CD4-positive, alpha-beta T cell treated with Interleukin-1 beta for 1 hour (primary cell): ENCODE measurements around the gene OR2K2.
"Not testable (repeated sequence)": the region's sequence is repeated elsewhere in the genome, so short reads cannot be mapped to it uniquely, and the experiment has no call there.

ENCODE experiments used
- DNase-seq, 2 donors: peaks; one replicate each; pipeline ENCODE4 v3.0.0-alpha.2; 2020 to 2022

The OR2K2 gene, protein sequence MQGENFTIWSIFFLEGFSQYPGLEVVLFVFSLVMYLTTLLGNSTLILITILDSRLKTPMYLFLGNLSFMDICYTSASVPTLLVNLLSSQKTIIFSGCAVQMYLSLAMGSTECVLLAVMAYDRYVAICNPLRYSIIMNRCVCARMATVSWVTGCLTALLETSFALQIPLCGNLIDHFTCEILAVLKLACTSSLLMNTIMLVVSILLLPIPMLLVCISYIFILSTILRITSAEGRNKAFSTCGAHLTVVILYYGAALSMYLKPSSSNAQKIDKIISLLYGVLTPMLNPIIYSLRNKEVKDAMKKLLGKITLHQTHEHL

DNA sequence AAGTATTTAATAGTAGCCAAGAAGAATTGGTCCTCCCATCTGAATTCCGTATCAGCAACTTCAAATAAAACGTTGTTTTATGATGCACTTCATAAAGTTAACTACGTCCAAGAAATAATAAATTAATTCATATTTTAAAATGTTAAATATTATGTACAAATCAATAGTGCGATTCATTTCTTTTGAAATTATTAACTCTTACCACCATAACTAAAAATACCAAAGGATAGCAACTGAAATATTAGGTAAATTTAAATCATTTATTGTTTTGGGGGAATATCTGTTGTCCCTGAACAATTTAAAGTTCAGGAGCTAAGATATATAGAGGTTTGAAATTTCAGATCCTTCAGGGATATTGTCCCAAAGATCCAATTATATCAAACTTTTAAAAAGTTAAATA lies at the start of gene OR2K2:
OR2K2 (minus strand) TSS at position 101 of the 400 bp plus-strand sequence. CDS start 1,791 bp downstream, outside the sequence.
- no peak for DNase-seq

DNA sequence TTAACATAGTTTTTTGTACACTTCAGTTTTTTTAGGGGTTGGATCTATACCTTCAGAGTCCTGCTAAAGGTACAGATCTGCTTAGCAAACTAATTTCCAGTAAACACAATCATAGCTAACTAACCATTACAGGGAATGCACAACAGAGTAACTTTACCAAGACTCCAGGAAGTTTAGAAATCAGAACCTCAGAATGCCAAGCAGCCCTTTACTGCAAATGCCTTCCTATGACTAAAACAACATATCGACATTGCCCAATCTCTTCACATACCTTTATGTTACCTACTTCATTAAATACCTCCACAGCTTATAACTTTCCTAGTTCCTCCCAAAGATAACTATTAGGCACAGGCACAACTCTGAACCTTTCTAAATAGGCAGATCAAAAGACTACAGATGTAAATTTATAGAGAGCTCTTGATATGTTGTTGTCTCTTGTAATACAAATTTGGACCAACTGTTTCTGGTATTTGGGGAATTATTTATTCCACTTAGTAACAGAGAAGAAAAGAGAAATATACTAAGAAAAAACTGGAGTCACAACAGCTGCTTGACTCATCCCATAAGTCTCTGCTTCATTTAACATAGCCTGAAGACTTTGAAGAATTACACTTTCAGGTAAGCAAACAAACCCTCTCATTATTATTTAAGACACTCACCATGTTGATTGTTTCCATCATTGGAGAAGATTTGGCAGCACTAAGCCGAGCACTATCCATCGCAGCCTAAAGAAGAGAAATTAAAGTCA lies 46.0 kb upstream of the OR2K2 start:
- DNase-seq, result no peak

DNA sequence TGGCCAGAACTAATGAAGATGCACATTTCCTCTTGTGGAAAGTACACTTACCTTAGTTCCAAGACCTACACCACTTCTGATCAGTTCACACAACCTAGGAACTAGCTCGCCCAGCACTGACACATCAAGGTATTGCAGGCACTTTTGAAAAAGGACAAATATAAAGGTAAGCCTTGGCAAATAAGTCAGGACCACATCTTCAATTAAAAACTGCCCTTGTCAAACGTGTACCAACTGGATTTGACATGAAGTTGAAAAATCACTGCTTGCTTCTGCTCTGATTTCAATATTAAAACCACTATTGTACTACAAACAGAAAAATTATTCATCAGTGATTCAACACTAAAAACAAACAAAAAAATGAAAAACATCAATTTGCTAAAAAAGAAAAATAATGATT lies 45.0 kb upstream of the OR2K2 start:
- DNase-seq, result no peak

DNA sequence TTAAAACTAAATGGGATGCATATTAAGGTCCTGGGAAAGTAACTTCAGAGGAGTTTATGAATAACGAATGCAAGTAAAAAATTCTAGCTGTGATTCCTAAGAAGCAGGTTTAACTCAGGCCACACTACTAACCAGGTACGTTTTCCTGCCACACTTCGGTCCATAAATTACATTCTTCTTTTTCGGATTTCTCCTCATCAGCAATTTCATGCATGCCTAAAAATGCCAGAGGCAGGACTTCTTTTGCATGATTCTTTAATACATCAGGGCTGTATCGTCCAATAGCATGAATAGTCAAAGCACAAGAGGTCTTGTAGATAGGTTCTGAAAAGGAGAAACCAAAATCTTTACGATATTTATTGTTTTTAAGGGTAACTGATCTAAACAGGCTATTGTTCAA lies 42.3 kb upstream of the OR2K2 start:
- DNase-seq, result no peak

DNA sequence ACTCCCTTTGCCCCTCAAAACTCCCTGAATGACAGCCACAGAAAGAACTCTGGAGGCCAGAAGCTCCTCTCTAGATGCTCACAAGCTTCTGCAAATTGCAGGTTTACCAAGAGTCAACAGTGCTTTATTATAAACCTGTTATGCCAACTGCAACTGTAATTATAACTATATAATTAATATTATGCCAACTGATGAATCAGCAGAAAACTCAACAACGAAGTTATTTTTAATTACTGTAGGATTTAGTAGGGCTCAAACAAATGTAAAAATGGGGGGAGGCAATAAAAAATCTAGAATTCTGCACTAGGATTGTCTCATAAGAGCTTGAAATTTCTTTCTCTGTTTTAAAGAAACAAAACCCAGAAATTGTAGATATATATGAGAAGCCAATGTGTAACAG lies 37.0 kb upstream of the OR2K2 start:
- DNase-seq, result no peak

DNA sequence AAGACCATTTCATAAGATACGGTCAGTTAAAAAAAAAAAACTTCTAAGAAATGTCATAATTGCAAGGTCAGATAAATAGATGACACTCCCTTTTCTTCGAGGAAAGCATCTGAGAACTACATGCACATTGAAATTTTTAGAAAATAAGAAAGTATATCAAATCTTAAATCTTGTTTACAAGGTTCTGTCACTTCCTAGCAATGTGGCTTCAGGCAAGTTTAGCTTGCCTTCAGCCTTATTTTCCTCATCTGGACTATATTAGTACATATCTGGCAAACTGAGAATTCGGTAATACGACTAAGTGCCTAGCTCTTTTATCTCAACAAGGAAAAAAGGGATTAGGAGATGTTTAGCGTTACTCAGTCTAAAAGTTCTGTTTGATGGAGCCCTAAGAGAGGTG lies 32.5 kb upstream of the OR2K2 start:
- no peak for DNase-seq

DNA sequence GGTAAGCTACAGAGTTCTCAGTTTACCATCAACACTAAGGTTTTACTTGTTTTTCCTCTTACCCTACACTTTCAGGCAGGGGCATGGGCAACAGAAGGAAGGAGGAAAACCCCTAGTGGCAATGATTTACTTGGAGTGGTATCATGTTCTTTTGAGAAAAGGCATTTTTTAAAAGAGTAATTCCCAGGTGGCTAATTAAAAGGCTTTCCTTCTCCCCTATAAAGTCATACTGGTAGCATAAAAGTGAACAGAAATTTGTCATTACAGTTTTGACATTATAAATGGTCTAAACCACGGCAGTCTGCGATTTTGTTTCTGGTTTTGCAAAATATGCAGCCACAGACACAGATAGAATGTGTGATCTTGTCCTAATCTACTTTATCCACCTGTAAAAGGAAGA lies 30.9 kb upstream of the OR2K2 start:
- DNase-seq, result no peak

DNA sequence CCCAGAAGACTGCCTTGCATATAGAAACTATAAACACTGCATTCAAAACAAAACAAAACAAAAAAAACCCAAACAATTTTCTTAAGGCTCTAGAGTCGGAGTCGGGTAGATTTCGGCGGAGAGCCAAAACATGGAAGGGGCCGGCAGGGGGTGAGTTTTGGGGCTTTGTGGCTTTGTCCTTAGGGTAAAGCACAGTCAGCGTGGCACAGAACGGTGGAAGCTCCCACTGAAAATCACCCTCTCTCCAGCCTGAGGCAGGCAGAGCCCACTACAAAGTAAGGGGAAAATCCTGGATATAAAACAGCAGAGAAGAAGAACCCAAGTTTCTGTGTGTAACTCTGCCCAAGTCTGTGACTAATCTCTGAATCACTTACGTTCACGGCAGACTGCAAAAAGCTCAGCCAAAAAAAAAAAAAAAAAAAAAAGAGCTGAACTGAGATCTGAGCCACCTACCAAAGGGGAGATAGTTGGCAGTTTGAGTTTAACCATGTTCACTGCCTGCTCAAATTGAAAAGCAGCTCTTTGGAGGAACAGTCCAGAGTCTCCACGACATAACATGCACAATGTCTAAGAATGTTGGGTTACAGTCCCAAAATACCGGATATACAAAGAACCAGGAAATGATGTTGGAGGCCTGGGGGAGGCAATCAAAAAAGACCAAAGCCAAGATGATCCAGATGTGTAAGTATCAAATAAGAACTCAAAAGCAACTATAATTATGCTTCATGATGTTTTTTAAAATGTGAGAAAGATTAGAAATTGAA lies 26.6 kb upstream of the OR2K2 start:
- DNase-seq, result no peak

DNA sequence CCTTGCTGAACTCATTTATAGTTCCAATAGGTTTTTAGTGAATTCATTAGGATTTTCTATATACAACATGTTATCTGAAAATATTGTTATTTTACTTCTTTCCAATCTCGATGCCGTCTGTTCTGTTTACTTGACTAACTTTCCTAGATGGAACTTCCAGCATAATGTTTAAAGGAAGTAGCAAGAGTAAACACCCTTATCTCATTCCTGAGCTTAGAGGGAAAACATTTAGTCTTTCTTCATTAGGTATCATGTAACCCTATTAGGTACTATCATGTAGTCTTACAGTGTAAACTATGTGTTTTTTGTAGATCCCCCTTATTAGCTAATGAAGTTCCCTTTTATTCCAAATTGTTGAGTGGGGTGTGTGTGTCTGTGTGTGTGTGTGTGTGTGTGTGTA lies 22.5 kb upstream of the OR2K2 start:
- no peak for DNase-seq

DNA sequence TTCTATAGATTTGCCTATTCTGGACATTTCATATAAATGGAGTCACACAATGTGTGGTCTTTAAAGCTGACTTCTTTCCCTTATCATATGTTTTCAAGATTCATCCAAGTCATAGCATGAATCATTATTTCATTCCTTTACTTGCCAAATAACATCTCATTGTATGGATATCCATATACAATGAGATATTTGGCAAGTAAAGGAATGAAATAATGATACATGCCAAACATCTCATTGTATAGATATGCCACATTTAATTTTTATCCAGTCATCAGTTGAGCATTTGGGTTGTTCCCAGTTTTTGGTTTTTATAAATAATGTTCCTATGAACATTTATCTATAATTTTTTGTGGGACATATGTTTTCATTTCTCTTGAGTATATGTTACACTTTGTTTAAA lies 20.5 kb upstream of the OR2K2 start:
- DNase-seq, result no peak

DNA sequence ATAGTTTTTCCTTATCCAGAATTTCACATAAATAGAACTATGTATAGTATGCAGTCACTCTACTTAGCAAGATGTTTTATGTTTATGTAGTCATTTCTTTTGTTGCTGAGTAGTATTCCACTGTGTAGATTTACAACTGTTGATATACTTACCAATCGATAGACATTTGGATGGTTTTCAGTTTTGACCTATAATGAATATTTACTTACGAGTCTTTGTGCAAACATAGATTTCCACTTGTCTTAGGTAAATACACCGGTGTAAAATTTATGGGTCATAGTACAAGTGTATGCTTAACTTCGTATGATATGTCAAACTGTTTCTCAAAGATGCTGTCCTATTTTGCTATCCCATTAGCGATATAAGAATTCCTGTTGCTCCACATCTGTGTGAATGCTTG lies 19.7 kb upstream of the OR2K2 start:
- DNase-seq, result no peak

DNA sequence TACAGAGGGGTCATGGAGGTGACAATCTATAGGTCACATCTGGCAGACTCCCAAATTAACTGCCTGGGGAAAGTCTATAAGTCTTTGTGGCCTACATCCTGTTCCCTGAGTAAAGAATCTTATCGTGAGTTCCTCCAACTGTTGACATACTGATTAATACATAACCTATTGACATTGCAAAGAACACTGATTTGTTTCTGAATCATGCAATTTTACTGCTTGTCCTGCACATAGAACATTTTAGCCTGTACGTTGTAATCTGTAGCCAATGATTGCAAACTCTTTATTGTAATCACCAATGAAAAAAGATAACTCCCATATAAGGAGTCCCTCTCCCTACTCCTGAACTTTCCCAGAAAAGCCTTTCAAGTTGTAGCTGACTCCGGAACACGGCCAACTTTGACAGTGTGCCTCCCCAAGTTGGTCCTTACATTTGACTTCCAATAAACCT lies 18.8 kb upstream of the OR2K2 start:
- no peak for DNase-seq

DNA sequence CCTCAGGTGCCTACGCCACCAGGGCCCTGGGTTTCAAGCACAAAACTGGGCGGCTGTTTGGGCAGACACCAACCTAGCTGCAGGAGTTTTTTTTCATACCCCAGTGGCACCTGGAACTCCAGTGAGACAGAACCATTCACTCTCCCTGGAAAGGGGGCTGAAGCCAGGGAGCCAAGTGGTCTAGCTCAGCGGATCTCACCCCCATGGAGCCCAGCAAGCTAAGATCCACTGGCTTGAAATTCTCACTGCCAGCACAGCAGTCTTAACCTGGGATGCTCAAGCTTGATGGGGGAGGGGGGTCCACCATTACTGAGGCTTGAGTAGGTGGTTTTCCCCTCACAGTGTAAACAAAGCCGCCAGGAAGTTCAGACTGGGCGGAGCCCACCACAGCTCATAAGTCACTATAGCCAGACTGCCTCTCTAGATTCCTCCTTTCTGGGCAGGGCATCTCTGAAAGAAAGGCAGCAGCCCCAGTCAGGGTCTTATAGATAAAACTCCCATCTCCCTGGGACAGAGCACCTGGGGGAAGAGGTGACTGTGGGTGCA lies 4.4 kb upstream of the OR2K2 start:
- not testable (repeated sequence) for DNase-seq

DNA sequence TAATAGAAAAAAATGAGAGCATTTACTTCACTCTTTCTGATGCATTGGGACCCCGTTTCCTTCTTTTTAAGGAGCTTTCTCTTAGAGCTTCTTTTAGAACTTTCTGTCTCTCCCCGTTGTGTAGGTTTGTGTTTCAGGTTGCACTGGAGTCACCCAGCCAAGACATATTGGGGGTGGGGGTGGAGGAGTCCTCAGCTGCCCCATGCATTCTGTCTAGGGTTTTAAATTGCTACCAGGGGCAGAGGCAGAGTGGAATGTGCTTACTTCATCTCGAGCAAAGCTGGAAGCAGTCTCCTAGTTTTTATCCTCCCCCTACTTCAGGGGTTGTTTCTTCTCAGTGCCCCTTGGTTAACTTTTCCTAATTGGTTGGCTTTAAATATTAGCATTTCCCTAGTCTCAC lies 9.4 kb downstream of the OR2K2 start:
- no peak for DNase-seq

DNA sequence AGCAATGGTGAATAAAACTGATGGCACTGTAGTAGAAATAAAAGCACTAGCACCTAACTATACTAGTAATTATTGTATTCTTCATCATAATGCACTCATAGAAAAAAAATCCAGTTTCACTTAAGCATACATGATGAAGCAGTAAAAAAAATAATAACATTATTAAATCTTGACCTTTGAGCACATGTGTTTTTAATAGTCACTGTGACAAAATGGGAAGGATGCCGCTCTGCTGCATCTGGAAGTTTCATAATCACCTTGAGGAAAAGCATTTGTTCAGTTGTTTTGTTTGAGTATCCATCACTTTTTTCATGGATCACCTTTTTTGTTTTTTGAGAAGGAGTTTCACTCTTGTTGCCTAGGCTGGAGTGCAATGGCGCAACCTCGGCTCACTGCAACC lies 13.2 kb downstream of the OR2K2 start:
- no peak for DNase-seq

DNA sequence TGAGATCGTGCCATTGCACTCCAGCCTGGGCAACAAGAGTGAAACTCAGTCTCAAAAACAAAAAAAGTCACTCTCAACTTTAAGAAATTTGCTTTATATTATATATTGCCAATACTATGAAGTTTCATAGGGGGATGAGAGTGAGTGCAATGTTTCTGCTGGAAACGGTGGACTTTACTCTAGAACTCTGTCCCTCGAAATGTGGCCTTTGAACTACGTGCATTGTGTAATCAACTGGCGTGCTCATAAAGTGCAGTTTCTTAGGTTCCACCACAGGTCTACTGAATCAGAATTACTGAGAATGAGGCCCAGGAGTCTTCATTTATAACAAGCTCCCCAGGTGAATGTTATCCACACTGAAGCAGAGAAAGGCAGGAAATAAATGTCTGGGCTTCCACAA lies 24.1 kb downstream of the OR2K2 start:
- DNase-seq, result no peak

DNA sequence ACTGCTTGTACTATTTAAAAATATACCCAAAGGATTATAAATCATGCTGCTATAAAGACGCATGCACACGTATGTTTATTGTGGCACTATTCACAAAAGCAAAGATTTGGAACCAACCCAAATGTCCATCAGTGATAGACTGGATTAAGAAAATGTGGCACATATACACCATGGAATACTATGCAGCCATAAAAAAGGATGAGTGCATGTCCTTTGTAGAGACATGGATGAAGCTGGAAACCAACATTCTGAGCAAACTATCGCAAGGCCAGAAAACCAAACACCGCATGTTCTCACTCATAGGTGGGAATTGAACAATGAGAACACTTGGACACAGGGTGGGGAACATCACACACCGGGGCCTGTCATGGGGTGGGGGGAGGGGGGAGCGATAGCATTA lies 26.0 kb downstream of the OR2K2 start:
- not testable (repeated sequence) for DNase-seq

DNA sequence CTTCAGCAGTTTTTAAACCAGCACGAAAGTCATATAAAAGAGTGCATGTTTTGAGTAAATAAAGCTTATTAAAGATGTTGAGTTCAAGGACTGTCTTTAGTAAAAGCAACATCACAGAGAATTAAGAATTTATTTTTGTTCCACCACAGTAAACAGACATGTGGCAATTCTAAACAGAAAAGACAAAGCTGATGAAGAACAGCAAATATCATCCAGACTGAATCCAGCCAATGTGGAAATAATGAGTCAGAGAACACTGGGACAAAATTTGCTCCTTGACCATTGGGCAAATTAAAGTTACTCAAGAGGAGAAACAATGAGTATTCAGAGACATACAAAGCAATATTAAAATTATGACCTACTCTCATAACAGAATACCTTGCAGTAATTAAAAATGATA lies 28.8 kb downstream of the OR2K2 start:
- no peak for DNase-seq

DNA sequence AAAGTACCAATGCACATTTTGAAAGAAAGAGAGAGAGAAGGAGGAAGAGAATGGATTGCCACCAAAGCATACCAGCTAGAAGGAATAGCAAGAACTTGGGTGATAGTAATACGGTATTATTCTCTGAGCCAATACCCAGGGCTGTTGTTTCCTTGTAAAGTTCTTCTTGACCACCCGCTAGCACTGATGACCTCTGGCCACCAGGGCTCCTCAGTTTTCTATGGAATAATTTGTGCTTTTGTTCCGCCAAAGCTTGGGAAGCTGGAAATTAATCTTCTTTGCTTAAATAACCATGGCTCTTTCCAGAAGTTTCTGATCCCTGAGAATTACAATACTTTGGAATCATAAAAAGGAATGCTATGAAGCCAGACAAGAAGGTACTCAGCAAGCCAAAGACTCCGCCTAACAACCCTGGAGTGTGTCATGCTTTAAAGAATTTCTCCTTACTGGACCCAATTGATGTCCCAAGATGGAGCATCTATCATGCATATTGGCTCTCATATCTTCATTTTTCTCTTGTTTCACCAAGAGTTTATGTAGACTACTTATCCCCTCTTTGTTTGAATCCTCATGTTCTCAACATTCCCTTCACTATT lies 29.8 kb downstream of the OR2K2 start:
- no peak for DNase-seq

DNA sequence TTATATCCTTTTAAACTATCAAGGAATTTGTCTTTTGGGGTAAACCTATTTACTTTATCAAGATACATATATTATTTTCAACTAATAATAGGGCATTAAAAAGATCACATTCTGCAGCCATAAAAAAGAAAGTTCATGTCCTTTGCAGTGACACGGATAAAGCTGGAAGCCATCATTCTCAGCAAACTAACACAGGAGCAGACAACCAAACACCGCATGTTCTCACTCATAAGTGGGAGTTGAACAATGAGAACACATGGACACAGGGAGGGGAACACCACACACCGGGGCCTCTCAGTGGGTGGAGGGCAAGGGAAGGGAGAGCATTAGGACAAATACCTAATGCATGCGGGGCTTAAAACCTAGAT lies 30.4 kb downstream of the OR2K2 start:
- not testable (repeated sequence) for DNase-seq

DNA sequence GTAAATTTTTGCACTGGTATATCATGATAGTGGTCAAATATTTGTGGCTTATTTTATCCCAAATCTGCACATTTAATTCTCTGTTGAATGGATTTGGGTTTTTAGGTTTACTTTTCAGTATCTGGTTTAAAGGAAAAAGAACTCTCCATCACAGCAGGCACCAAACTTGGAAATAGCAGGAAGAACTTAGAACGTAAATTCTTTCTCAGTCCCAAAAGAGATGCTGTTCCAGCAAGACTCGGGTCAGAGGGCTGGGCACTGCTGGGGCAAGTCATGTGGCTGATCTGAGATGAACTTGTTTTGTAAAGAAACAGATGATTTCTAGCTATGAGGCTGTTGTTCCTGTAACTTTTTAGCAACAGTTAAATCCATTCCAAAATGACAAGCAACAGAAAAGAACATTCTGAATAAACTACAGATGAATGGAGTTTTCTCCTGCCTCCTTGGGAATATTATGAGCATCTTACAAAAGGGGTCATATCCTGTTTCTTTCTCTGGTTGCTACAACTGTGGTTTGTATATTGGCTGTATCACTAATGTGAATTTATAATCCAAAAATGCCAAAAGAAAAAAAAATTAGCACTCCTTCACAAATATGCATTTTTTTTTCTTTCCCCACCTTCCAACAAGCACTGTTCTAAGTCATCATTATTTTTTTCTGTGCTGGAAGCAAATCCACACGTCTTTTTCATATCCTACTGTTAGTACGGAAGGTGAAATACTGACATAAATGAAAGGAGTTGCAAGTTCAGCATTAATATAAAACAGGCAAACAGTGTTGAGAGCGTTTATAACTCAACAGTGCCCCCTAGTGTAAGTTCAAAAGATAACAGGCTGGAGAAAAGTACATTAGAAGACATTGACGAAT lies 31.1 kb downstream of the OR2K2 start:
- DNase-seq, result peak in 1 of 2 donors; percentile 39

DNA sequence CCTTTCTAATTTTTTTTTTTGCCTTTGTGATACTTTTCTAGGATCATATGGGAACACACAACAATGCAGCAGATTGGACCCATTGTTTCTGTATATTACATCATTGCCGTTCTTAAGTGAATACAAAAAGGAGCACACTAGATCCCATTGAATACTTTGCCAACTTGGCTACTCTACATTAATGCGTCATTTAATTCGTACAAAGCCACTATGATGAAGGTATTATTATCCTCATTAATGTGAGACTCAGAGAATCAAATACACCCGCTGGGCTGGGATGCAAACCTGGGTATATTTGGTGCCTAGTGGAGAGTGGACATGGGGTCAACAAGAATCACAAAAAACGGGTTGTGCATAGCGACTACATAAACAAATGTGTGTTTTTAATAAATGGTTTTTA lies 31.9 kb downstream of the OR2K2 start:
- DNase-seq, result no peak
